NCI-H2227 (cell line): Measurements from ENCODE around the gene MYBBP1A.

ENCODE experiments used
- DNase-seq: peaks from one replicate; lab custom pipeline; 2025; ENCODE audit not compliant: unreplicated experiment; lab: John Stamatoyannopoulos, UW

The MYBBP1A gene

DNA sequence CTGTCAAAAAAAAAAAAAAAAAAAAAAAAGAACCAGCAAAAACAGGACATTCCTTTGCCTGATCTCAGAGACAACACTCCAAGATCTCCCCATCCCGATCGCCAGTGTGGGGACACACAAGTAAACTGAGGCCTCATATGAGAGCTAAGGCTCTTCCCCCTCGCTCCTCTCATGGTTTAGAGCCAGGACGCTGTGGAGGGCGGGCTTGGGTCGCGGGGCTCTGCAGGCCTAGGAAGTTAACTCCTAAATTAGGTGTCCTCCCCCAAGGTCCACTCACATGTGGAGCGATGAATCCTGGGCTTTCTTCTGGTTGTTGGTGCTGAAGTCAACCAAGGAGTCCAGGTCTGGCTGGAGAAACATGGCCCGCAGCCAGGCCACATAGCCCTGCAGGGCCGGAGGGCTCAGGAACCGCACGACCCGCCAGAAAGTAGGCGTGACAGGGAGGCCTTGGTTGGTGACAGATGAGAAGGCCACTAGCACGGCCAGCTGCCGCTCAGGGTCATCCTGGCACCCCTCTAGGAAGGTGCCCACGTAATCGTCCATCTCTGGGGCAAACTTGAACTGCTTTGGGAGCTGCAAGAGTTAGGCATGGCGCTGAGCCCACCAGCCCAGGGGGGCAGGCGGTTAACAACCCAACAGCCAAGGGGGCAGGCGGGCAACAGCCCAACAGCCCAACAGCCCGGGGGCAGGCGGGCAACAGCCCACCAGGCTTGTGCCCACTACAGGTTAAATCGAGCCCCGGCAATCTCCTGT, 5.2 kb downstream of the MYBBP1A start:
- no peak for DNase-seq

DNA sequence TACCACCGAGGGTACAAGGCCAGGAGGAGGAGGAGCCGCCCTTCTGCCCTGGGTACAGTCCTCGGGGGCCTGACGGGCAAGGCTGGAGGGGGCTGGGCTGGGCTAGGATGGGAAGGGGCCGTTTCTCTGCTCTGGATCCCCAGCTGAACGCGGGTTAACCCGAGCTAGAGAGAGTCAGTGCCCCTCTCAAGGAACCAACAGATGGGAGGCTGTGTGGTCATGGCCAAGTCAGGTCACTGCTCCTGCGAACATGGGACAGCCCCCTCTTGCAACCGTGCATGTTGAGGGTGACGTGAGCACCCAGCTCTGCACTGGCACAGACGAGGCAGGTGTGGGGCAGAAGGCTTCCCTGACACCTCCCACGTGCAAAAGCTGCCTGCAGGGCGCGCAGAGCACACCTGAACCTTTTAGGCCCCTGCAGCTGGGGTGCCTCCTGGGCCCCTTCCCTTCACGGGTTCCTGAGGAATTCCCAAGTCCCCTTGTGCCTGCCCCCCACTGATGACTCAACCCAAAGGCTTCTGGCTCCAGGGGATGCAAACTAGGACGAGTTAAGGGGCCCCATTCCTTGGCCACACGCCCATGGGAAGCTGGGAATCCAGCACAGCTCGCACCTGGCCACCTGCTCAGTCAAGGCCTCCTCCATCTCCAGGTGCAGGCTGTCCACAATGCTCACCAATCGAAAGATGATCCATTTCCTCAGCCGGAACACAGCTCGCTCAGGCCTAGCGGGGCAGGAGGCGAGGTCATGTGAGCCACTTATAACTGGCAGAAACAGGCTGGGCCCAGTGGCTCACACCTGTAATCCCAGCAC, 6.3 kb downstream of the MYBBP1A start:
- no peak for DNase-seq

DNA sequence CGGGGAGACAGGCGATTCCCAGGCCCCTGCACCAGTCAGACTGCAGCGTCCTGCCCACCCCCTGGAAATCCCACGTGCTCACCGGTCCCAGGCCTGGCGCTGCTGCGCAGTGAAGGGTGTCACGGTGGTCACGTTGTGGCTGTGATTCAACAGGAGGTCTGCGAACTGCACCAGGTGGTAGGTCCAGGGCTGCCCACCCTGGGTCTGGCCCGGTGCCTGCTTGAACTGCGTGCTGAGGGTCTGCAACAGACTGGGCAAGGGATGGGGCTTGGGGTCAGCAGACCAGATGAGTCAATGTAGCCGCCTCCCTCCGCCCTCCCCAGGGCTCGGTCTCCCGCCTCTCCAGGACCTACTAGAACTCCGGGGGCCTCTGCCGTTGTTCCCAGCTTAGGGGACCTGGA, 7.1 kb downstream of the MYBBP1A start:
- no peak for DNase-seq

DNA sequence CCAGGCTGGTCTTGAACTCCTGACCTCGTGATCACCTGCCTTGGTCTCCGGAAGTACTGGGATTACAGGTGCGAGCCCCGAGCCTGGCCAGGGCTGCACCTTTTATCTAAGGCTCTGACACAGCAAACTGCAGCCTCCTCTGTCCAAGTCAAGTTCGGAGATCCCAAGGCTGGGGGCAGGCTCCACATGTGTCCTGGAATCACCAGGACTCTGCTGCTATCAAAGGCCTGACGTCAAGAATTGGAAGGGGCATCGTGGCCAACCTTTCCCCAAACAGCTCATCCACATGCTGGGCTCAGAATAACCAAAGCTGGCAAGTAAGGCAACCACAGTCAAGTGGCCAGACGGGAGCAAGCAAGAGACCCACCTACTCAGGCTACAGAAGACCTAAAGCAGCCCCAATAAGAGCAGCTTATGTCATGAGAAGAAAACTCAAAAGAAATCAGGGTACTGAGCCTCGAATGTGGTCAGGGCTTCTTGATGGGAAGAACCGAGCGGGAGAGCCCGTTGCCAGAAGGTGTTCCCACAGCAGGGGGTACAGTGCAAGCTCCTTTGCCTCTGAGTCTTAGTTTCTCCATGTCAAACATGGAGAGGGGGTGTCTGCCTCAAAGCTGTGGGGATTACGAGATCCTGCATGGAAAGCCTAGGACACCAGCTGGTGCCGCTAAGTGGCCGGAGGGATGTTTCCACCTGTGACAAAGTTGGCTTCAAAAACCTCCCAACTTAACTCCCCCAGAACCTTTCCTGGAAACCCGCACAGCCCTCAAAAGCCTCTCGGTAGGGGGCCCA, 7.9 kb downstream of the MYBBP1A start:
- DNase-seq = no peak

DNA sequence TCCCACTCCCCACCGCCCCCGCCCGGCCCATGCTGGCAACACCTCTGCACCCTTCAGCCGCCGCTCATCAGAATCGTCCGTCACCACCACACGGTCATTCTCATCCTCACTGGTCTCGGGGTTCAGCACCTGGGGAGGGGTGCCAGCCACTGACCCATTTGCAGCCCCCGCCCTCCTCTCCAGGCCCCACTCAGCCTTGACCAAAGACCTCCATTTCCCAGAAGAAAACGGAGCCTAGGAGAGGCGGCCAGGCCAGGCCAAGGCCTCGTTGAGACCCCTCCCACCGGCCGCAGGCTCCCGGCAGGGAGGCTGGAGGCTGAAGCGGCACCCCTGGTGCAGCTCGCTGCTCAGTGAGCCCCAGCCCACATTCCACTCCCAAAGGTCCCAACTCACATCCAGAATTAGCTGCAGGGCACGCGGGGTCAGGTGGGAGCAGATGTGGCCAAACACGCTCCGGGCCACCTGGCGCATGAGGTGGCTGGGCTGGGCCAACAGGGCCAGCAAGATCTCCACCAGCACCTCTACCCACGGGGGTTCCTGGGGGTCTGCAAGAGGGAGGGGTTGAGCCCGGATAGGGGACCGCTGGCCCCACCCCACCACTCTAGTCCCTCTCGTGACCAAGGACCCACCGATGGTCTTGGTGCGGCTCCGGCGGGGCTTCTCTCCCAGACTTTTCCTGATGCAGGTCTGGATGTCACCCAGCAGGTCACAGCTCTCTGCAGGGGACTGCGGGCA, 9.8 kb downstream of the MYBBP1A start:
- DNase-seq = no peak

DNA sequence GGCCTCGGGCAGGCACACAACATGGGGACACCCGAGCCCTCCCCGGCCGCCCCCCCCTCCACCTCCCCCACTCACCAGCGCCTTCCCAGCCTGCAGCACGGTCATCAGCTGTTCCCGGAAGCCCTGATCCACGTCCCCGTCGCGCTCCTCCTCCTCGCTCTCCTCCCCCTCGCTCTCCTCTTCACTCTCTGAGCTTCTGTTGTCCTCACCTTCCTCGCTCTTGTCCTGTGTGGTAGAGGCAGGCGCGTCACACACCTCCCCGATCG, 10.3 kb downstream of the MYBBP1A start:
- no peak for DNase-seq

DNA sequence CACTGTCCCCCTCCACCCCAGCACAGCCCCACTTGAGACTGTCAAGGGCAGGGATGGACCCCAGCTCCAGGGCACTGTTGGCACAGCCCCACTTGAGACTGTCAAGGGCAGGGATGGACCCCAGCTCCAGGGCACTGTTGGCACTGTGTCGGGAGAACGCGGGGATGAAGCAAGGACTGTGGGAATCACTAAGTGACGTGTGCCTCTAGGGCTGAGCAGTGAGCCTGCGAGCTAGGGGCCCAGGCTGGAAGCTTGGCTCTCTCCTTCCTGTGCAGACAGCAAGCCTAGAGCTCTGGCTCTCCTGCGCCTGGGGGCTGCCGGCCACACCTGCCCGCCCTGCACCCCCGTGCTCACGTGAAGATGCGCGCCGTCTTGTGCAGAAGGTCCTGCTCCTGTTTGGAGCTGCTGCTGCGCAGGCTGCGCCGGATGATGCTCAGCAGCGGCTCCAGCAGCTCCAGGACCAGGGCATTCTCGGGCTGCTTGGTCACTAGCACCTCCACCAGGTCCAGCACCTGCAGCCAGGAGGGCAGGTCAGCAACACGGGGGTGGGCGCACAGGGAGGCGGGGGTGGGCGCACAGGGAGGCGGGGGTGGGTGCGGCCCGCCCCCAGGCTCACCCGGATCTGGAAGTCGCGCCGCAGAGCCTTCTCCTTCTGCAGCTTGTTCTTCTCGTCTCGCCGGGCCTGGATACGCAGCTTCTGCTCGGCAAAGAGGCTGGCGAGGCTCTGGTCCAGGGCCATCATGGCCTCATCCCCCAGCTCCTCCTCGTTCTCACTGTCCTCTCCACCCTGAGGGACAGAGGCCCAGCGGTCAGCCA, 10.8 kb downstream of the MYBBP1A start:
- DNase-seq = no peak

DNA sequence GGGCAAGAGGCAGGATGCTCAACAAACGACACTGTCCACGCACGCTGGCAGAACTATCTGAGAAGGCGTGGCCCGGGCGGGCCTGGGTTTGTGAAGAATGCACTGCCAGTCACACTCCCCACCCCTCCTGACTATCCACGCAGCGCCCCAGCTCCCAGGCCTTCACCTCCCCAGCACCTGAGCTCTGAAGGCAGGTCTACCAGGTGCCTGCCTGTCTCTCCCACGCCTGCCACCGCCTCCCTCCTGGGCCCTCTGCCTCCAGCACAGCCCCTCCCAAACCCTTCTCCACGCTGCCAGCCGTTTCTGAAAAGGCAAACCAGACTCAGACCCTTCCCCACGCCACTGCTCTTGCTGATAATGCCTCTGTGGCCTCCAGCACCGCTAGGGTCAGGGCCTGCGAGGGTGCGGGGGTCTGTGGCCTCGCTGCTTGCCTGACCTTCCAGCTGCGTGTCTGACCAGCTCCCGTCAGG, 11.6 kb downstream of the MYBBP1A start:
- no peak for DNase-seq

DNA sequence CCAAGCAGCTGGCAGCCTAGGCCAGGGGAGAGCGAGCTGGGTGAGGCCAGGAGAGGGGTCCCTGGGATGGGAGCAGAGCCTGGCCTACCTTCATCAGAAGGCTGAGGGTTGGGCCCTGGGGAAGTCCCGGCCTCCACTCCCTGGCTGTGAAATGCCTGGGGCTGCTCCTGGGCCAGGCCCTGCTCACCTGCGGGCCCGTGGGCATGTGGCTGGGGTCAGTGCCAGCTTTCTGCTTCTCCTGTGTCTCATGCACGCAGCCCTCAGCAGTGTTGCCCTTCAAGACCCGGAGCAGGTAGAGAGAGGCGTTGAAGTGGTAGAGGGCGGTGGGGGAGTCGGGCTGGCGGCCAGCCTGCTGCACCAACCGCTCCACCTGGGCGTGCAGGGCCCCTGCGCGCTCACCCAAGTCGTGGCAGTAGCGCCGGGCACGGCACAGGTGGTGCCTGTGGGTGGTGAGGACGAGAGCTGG, 12.4 kb downstream of the MYBBP1A start:
- DNase-seq = no peak

DNA sequence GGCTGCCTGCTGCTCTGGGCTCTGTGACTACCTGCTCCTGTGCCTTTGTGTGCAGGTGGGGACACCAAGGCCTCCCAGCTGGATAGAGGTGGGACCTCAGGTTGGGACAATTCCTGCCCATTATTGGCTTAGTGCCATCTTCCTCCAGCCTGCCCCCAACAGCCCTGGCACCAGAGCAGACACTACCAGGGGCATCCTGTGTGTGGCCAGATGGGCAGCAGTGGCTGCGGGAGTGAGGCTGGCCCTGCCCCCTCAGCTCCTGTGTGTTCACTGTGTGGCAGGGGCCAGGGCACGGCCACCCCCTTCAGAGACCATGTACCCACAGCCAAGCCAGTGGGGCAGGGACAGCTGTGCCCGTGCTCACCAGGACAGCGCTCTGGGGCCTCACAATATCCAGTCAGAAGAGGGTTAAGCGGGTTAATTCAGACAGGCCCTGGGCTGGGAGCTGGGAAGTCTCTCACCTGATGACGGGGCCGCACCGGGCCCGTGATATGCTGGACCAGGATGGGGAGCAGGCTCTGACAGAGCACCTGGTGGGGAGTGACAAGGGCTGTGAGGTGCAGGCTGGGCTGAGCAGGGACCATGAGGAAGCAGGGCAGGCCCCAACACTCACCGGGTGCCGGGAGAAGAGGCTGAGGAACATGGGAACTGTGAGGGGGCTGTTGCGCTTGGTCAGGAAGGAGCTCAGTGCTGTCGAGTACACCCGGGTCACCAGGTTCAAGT, 13.0 kb downstream of the MYBBP1A start:
- DNase-seq = no peak

DNA sequence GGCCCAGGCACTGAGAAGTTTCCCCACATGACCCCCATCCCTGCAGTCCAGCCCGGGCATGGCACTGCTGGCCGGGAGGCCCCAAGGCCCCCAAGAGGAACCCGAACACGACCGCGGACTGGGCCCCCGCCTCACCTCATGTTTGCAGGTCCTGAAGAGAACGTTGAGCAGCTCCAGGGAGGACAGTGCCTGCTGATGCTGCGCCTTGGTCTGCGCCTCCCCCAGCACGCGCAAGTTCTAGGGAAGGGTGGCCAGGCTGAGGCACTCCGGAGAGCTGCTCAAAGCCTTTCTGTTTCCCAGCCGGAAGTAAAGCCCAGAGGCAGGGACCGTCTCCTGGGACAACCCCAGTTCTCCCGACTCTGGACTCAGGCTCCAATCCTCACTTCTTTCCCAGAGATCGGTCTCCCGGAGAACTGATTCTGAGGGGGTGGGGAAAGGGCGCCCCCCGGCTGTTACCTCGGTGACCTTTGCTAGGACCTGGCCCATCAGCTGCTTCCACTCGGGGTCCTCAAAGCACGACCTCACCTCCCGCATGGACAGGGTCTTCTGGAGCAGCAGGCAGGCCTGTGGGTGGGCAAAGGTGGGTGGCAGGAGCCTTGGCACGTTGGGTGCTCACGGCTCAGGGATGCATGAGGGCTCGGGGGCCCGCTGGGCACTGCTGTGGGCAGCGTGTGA, 13.7 kb downstream of the MYBBP1A start:
- DNase-seq = no peak

DNA sequence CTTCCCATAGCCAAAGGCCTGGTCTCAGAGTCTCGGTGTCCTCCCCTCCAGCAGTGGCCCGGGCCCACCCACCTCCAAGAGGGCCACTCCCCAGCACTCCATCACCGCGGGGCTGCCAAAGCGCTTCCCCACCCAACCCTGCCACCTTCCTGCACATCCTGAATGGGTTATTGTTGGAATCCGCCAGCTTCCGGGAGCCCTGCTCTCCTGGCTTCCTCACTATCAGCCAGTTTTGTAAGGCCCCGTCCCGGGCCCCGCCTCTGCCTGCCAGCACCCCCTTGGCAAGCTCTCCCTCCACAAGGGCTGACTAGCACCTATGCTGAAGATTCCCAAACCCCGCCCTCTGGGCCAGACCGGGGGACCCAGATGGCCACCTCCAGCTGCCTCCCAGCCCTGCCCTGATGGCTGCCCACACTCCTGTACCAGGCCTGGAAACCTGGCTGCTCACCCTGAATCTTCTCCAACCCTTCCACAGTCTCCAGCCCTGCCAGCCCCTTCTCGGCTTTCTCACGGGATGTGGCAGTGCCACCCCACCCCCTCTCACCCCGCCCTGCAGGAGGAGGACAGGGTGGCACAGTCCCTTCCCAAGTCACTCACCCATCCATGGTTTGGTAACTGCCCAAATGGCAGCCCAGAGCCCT, 14.4 kb downstream of the MYBBP1A start:
- no peak for DNase-seq

DNA sequence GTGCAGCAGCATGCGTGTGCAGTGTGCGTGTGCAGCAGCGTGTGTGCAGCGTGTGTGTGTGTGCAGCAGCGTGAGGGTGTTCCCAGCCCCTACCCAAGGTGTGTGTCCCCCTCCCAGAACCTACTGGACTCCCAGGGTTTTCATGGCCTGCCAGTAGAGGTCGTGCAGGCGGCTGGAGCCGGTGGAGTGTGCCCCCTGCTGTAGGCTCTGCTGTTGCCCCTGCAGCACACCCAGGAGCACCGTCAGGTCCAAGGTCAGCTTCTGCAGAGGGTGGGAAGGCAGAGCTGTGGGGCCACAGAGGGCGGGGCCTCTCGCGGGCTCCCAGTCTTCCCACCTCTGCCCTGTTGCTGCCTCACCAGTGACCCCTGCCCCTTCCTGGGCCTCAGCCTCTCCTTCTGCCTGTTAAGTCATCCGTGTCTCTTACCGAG, 14.9 kb downstream of the MYBBP1A start:
- DNase-seq = no peak

DNA sequence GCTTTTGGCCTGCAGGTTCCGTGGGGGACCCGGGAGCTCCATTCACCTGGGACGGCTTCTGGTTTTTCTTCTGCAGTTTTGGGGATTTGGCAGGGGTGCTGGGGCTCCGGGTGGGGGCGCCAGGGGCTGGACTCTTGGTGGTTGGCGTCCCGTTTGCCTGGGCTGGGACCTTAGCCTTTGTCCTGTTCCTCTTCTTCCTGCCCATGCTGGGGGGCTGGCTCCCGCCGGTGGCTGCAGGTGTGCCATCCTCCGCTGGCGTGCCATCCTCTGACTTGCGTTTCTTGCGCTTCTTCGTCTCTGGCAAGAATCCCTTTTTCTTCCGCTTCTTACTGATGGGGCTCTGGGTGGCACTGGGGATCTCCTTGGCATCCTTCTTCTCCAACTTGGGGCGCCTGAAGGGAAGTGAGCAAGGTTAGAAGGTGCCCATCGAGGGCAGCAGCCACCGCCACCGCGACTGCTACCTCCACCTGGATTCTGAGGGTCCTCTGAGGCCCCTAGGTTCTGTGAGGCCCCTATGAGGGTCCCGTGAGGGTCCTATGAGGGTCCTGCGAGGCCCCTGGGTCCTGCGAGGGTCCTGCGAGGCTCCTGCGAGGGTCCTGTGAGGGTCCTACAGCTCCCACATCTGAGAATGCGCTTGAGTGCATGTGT, 15.5 kb downstream of the MYBBP1A start:
- DNase-seq = no peak

DNA sequence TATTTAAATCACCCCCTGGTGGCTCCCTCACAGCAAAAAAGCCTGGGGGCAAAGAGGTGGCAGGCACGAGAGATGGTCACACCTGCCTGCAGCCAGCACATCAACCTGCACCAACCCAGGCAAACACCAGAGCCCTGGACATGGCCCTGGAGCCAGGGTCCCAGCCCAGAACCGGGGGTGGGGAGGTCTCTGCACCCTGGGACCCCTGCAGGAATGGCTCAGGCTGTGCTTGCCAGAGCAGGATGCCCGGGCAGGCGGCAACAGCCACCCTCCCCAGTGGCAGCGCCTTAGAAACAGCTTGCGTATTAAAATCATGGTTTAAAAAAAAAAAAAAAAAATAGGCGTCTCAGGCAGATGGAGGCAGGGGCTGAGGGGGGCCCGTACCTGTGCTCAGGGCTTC, 16.2 kb downstream of the MYBBP1A start:
- DNase-seq = no peak

DNA sequence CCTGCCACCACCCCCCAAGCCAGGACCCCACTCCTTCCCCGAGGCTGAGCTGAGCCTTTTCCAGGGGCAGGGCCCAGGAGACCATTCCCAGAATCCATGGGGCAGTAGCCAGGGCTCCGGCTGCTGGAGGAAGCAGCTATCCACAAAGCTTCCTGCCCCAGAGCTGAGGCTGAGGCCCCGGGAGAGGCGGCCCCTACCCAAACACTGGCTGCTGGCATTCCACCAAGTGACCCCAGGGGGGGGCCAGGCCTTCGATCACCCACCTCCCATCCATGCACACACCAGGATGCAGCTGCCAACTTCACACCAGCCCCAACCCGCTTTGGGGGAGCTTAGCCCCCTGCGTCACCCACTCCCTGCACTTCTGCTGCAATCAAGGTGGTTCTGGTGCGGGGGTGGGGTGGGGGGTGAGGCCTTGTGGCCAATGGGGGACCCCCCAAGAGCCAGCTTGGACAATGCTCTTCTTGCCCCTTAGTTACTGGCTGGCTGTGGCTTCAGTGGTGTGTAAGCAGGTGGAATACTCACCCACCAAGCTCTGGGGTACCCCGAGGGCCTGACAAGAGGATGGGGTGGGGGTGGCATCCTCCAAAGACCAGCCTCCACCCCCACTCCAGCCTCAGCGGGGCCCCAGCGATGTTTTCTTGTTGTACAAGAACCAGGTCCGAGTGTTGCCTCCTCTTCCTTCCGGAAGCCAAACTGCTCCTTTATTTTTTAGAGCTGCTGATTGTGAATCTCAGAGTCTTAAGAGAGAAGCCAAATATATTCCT, 16.8 kb downstream of the MYBBP1A start:
- DNase-seq = no peak
